SK-N-SH treated with all-trans-retinoic acid at 6 μM for 48 hours (cell line): ENCODE results near the gene MED29.

Experiments
- ATAC-seq: fragments of 200-7000 bp; cut with Tn5 transposase; 3 replicates; pipeline ENCODE4 v1.9.1; 2020; ENCODE audit warnings: mild to moderate bottlenecking, moderate library complexity
- ARNTL ChIP-seq: fragments of 450-650 bp; formaldehyde crosslinking; IDR thresholded peaks from 2 replicates; pipeline ENCODE4 v1.5.0; 2020; ENCODE audit warnings: low read depth, mild to moderate bottlenecking, moderate library complexity, borderline replicate concordance
- BACH2 ChIP-seq: fragments of 250-450 bp; sonication (Bioruptor Pico); IDR thresholded peaks from 2 replicates; pipeline ENCODE4 v1.9.0; 2021; ENCODE audit warnings: mild to moderate bottlenecking, borderline replicate concordance
- CREB5 ChIP-seq: fragments of 250-450 bp; sonication (Bioruptor Pico); IDR thresholded peaks from 2 replicates; pipeline ENCODE4 v1.5.1; 2020; ENCODE audit warnings: low read depth, mild to moderate bottlenecking, moderate library complexity
- CSDC2 ChIP-seq: fragments of 250-450 bp; sonication (Bioruptor Pico); IDR thresholded peaks from 2 replicates; pipeline ENCODE4 v1.5.0; 2020; ENCODE audit warnings: mild to moderate bottlenecking, moderate library complexity
- CSRNP3 ChIP-seq: fragments of 250-450 bp; sonication (Bioruptor Pico); IDR thresholded peaks from 2 replicates; pipeline ENCODE4 v1.5.1; 2021; ENCODE audit warnings: mild to moderate bottlenecking, moderate library complexity
- ESRRG ChIP-seq: fragments of 250-450 bp; sonication (Bioruptor Pico); IDR thresholded peaks from 2 replicates; pipeline ENCODE4 v1.6.1; 2021; ENCODE audit warnings: mild to moderate bottlenecking
- GLIS3 ChIP-seq: fragments of 250-450 bp; sonication (Bioruptor Pico); IDR thresholded peaks from 2 replicates; pipeline ENCODE4 v1.5.0; 2020; ENCODE audit warnings: mild to moderate bottlenecking, moderate library complexity
- ISL1 ChIP-seq: fragments of 250-450 bp; sonication (Bioruptor Pico); IDR thresholded peaks from 2 replicates; pipeline ENCODE4 v2.1.2; 2022; ENCODE audit warnings: mild to moderate bottlenecking, moderate library complexity
- OSR1 ChIP-seq: fragments of 250-450 bp; sonication (Bioruptor Pico); IDR thresholded peaks from 2 replicates; pipeline ENCODE4 v1.8.0; 2022; ENCODE audit warnings: moderate library complexity, mild to moderate bottlenecking, inconsistent platforms
- PATZ1 ChIP-seq: fragments of 250-450 bp; sonication (Bioruptor Pico); IDR thresholded peaks from 2 replicates; pipeline ENCODE4 v1.8.0; 2020; ENCODE audit warnings: mild to moderate bottlenecking, moderate library complexity, borderline replicate concordance
- POU6F1 ChIP-seq: fragments of 250-450 bp; sonication (Bioruptor Pico); IDR thresholded peaks from 2 replicates; pipeline ENCODE4 v1.8.0; 2021; ENCODE audit warnings: low read depth, mild to moderate bottlenecking, moderate library complexity, borderline replicate concordance
- PPARA ChIP-seq: fragments of 250-450 bp; sonication (Bioruptor Pico); IDR thresholded peaks from 2 replicates; pipeline ENCODE4 v1.5.0; 2020; ENCODE audit warnings: mild to moderate bottlenecking, borderline replicate concordance
- RARB ChIP-seq: fragments of 250-450 bp; sonication (Bioruptor Pico); IDR thresholded peaks from 2 replicates; pipeline ENCODE4 v1.8.0; 2021; ENCODE audit warnings: mild to moderate bottlenecking, moderate library complexity
- SNAI2 ChIP-seq: fragments of 250-450 bp; sonication (Bioruptor Pico); IDR thresholded peaks from 2 replicates; pipeline ENCODE4 v1.5.0; 2020; ENCODE audit warnings: mild to moderate bottlenecking, moderate library complexity
- TCF4 ChIP-seq: fragments of 250-450 bp; sonication (Bioruptor Pico); IDR thresholded peaks from 2 replicates; pipeline ENCODE4 v1.8.0; 2021; ENCODE audit warnings: mild to moderate bottlenecking, moderate library complexity, borderline replicate concordance
- TOX ChIP-seq: fragments of 250-450 bp; sonication (Bioruptor Pico); IDR thresholded peaks from 2 replicates; pipeline ENCODE4 v1.8.0; 2021; ENCODE audit warnings: mild to moderate bottlenecking, moderate library complexity, borderline replicate concordance
- ZC3H10 ChIP-seq: fragments of 250-450 bp; sonication (Bioruptor Pico); IDR thresholded peaks from 2 replicates; pipeline ENCODE4 v1.5.1; 2021; ENCODE audit warnings: mild to moderate bottlenecking, moderate library complexity
- ZFP3 ChIP-seq: fragments of 250-450 bp; sonication (Bioruptor Pico); IDR thresholded peaks from 2 replicates; pipeline ENCODE4 v1.5.0; 2020; ENCODE audit warnings: mild to moderate bottlenecking, moderate library complexity
- ZFP30 ChIP-seq: fragments of 450-650 bp; formaldehyde crosslinking; IDR thresholded peaks from 2 replicates; pipeline ENCODE4 v1.5.0; 2022; ENCODE audit warnings: mild to moderate bottlenecking, moderate library complexity
- ZNF565 ChIP-seq: fragments of 450-650 bp; formaldehyde crosslinking; conservative IDR thresholded peaks from 2 replicates; pipeline ENCODE4 v1.5.0; 2020; ENCODE audit warnings: low read depth, mild to moderate bottlenecking, moderate library complexity
- ZNF70 ChIP-seq: fragments of 450-650 bp; formaldehyde crosslinking; IDR thresholded peaks from 2 replicates; pipeline ENCODE4 v1.5.0; 2020; ENCODE audit warnings: mild to moderate bottlenecking, moderate library complexity
- ZNF8 ChIP-seq: fragments of 450-650 bp; formaldehyde crosslinking; IDR thresholded peaks from 2 replicates; pipeline ENCODE4 v1.5.0; 2020; ENCODE audit warnings: mild to moderate bottlenecking, moderate library complexity
- TF ChIP-seq, protein P1 (sequence below): fragments of 250-450 bp; sonication (Bioruptor Pico); IDR thresholded peaks from 2 replicates; pipeline ENCODE4 v1.5.0; 2020; ENCODE audit warnings: mild to moderate bottlenecking, moderate library complexity

MED29 gene

DNA sequence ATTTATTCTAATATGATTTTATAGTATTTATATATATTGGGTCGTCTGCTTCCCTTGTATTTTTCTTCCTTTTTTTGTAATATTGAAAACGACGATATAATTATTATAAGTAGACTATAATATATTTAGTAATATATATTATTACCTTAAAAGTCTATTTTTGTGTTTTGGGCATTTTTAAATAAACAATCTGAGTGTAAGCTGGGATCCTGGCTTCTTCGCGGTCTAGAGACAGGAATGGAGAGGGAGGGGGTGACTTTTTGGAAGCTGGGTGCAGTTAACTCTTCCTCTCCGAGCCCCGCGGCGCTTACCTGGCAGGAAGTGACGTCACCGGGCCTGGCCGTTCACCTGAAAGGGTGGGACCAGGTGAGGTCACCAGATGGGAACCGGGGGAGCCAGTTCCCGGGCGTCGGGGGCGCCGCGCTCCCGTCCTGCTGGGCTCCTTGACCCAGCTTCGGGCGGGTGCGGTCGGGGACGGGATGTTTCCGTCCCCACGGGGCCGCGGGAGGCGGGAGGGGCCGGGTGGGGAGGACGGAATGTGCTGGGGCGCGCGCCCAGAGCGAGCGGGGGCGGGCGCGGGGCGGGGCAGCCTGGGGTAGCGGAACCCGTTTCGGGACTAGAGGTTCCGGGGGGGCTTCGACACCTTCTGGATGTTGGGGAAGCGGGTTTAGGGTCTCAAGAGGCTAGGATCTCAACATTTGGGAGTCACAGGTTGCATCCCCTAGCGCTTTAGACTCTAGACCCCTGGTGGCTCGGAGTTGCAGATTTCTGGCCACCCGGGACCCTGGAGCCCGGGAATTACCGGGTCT, 18.2 kb downstream of the MED29 start:
- ATAC-seq: peak; percentile 0; the same call in 2 of the 3 replicates
- no peak for TF ChIP-seq SNAI2 (CRISPR knock-in tag)
- TF ChIP-seq ZNF8 (CRISPR knock-in tag): no peak
- TF ChIP-seq ZNF70 (CRISPR knock-in tag): no peak
- no peak for TF ChIP-seq OSR1 (CRISPR knock-in tag)
- no peak for TF ChIP-seq ISL1 (CRISPR knock-in tag)
- TF ChIP-seq CSRNP3 (CRISPR knock-in tag): no peak
- no peak for TF ChIP-seq POU6F1 (CRISPR knock-in tag)
- TF ChIP-seq PPARA (CRISPR knock-in tag): no peak
- peak; percentile 52; the same call in 1 of the 2 replicates for TF ChIP-seq TOX (CRISPR knock-in tag)
- no peak for TF ChIP-seq TCF4
- TF ChIP-seq ARNTL (CRISPR knock-in tag): no peak
- TF ChIP-seq CREB5 (CRISPR knock-in tag): peak; percentile 70; the same call in 1 of the 2 replicates
- TF ChIP-seq ZNF565 (CRISPR knock-in tag): no peak
- TF ChIP-seq PATZ1 (CRISPR knock-in tag): no peak; the same call in none of the 2 replicates
- TF ChIP-seq BACH2 (CRISPR knock-in tag): no peak
- TF ChIP-seq CSDC2: 0 out of 2 replicates have a peak, but pooled peaks have one; percentile 39
- 0 out of 2 replicates have a peak, but pooled peaks have one; percentile 70 for TF ChIP-seq GLIS3 (CRISPR knock-in tag)
- no peak for TF ChIP-seq ZFP30 (CRISPR knock-in tag)
- peak; percentile 97 for TF ChIP-seq RARB (CRISPR knock-in tag)
- TF ChIP-seq, protein P1, sequence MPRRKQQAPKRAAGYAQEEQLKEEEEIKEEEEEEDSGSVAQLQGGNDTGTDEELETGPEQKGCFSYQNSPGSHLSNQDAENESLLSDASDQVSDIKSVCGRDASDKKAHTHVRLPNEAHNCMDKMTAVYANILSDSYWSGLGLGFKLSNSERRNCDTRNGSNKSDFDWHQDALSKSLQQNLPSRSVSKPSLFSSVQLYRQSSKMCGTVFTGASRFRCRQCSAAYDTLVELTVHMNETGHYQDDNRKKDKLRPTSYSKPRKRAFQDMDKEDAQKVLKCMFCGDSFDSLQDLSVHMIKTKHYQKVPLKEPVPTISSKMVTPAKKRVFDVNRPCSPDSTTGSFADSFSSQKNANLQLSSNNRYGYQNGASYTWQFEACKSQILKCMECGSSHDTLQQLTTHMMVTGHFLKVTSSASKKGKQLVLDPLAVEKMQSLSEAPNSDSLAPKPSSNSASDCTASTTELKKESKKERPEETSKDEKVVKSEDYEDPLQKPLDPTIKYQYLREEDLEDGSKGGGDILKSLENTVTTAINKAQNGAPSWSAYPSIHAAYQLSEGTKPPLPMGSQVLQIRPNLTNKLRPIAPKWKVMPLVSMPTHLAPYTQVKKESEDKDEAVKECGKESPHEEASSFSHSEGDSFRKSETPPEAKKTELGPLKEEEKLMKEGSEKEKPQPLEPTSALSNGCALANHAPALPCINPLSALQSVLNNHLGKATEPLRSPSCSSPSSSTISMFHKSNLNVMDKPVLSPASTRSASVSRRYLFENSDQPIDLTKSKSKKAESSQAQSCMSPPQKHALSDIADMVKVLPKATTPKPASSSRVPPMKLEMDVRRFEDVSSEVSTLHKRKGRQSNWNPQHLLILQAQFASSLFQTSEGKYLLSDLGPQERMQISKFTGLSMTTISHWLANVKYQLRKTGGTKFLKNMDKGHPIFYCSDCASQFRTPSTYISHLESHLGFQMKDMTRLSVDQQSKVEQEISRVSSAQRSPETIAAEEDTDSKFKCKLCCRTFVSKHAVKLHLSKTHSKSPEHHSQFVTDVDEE (CRISPR knock-in tag): no peak
- TF ChIP-seq ESRRG: 0 out of 2 replicates have a peak, but pooled peaks have one; percentile 51
- TF ChIP-seq ZFP3 (CRISPR knock-in tag): no peak
- TF ChIP-seq ZC3H10 (CRISPR knock-in tag): peak; percentile 87
